LNCaP clone FGC (cell line): ENCODE results near the gene EXOC4.

Experiments used
- DNase-seq: peaks from one replicate; pipeline ENCODE4 v3.0.0-alpha.2; 2011; ENCODE audit warnings: low read depth
- H3K4me3 ChIP-seq: 2 replicates; pipeline ENCODE4 v1.5.1; 2011; ENCODE audit warnings: mild to moderate bottlenecking, low read depth, low read length, control low read depth
- CTCF ChIP-seq: IDR thresholded peaks from 2 replicates; pipeline ENCODE4 v1.5.1; 2012; ENCODE audit warnings: mild to moderate bottlenecking; ENCODE audit not compliant: control insufficient read depth, insufficient read depth; ENCODE audit errors: extremely low read depth

Gene EXOC4

GRCh38 chr7:133947458-133948254, 694.8 kb downstream of the EXOC4 start:
- DNase-seq = no peak
- no peak overlapping the region for H3K4me3 ChIP-seq
- TF ChIP-seq CTCF = no peak

GRCh38 chr7:133948588-133948987, 695.7 kb downstream of the EXOC4 start:
- H3K4me3 ChIP-seq = no peak overlapping the region
- no peak for TF ChIP-seq CTCF
- no peak for DNase-seq

GRCh38 chr7:133950855-133951254, 698.0 kb downstream of the EXOC4 start:
- H3K4me3 ChIP-seq = no peak overlapping the region
- no peak for DNase-seq
- no peak for TF ChIP-seq CTCF

- no peak overlapping the region for H3K4me3 ChIP-seq
- DNase-seq = no peak
- no peak for TF ChIP-seq CTCF
Measured at GRCh38 chr7:133955208-133955607, 702.3 kb downstream of the EXOC4 start.

GRCh38 chr7:133957845-133958244, 705.0 kb downstream of the EXOC4 start:
- TF ChIP-seq CTCF = no peak
- DNase-seq = no peak

GRCh38 chr7:133958822-133959221, 705.9 kb downstream of the EXOC4 start:
- no peak for TF ChIP-seq CTCF
- no peak overlapping the region for H3K4me3 ChIP-seq
- no peak for DNase-seq

More at GRCh38 chr7:133957845-133958244, 705.0 kb downstream of the EXOC4 start:
- no peak overlapping the region for H3K4me3 ChIP-seq

GRCh38 chr7:133959505-133959904, 706.6 kb downstream of the EXOC4 start:
- no peak overlapping the region for H3K4me3 ChIP-seq
- DNase-seq = no peak
- no peak for TF ChIP-seq CTCF
